GM12892 (cell line): Measurements from ENCODE around the gene BMP2K.

Source experiments
- POLR2A ChIP-seq: IDR thresholded peaks from 2 replicates; pipeline ENCODE4 v1.6.1; 2011; ENCODE audit warnings: low read depth, low read length, control low read depth
- TAF1 ChIP-seq: IDR thresholded peaks from 2 replicates; pipeline ENCODE4 v1.6.1; 2011; ENCODE audit warnings: low read depth, mild to moderate bottlenecking, control low read depth, low read length, borderline replicate concordance

- TF ChIP-seq TAF1 = no peak
- no peak for TF ChIP-seq POLR2A
Measured at GRCh38 chr4:78768452-78769180, 7.5 kb upstream of the BMP2K start.
